Choroid plexus epithelial cell (primary cell): Measurements from ENCODE around the gene OOSP4A.
"Not testable (repeated sequence)": the region's sequence is repeated elsewhere in the genome, so short reads cannot be mapped to it uniquely, and the experiment has no call there.

ENCODE experiments used
- DNase-seq: peaks from one replicate; pipeline ENCODE4 v3.0.0-alpha.2; 2010; ENCODE audit warnings: low read depth
- H3K4me3 ChIP-seq: 2 replicates; pipeline ENCODE4 v1.5.1; 2011; ENCODE audit warnings: low read depth, mild to moderate bottlenecking, control low read depth, low read length, moderate library complexity
- CTCF ChIP-seq: conservative IDR thresholded peaks from 2 replicates; pipeline ENCODE4 v1.5.1; 2011; ENCODE audit warnings: low read depth, mild to moderate bottlenecking, control low read depth, inconsistent platforms, low read length, moderate library complexity

Gene OOSP4A

GRCh38 chr11:59968395-59968783 lies 4.6 kb downstream of the OOSP4A start:
- TF ChIP-seq CTCF = no peak
- DNase-seq = no peak
- H3K4me3 ChIP-seq = no peak overlapping the region

- H3K4me3 ChIP-seq = no peak overlapping the region
- no peak for TF ChIP-seq CTCF
- no peak for DNase-seq
These were observed 9.3 kb downstream of the OOSP4A start for GRCh38 chr11:59973097-59973496.

- no peak overlapping the region for H3K4me3 ChIP-seq
- TF ChIP-seq CTCF = no peak
- DNase-seq = no peak
These were observed 17.4 kb downstream of the OOSP4A start for GRCh38 chr11:59981106-59981770.

GRCh38 chr11:59982037-59982436 lies 18.2 kb downstream of the OOSP4A start:
- not testable (repeated sequence) for DNase-seq, H3K4me3 ChIP-seq

- DNase-seq = no peak
- no peak for TF ChIP-seq CTCF
These were observed 19.4 kb downstream of the OOSP4A start for GRCh38 chr11:59983212-59983611.

DNA sequence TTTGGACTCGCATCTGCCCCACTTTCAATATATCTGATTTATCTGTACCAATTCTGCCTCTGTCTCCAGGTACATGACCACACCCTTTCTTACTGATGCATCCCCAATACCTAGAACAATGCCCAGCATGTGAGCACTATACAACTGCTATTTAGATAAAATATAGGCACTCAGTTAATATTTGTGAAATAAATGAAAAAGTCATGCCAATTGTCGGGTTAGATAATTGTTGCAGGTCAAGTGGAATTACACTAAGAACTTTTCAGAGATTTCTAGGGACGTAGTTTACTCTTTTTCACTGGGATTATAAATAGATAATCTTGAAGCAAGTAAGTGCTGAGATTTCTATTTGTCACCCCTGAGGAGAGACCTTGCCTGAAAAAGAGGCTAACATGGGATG lies 20.5 kb downstream of the OOSP4A start:
- TF ChIP-seq CTCF = no peak
- no peak for DNase-seq
- H3K4me3 ChIP-seq = no peak overlapping the region

More at GRCh38 chr11:59983212-59983611, 19.4 kb downstream of the OOSP4A start:
- no peak overlapping the region for H3K4me3 ChIP-seq

DNA sequence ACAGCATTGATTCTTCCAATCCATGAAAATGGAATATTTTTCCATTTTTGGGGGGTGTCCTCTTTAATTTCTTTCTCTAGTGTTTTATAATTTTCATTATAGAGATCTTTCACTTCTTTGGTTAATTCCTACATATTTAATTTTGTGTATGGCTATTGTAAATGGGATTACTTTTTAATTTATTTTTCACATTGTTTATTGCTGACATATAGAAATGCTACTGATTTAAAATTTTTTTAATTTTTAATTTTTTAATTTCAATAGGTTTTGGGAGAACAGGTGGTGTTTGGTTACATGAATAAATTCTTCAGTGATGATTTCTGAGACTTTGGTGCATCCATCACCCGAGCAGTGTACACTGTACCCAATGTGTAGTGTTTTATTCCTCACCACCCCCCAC lies 26.6 kb downstream of the OOSP4A start:
- TF ChIP-seq CTCF = no peak
- H3K4me3 ChIP-seq = no peak overlapping the region
- no peak for DNase-seq
